Measurements from ENCODE around the gene ATG12.
A peak's percentile ranks its signal among the peaks of the same experiment; 100 is the strongest.
"Not testable (repeated sequence)": the region's sequence is repeated elsewhere in the genome, so short reads cannot be mapped to it uniquely, and the experiment has no call there.

ATG12 gene

GRCh38 chr5:115841382-115842088 lies at the start of gene ATG12, which contains the start of gene AP3S1:
Gene ATG12, minus strand, starts transcription at chr5:115841565. Its CDS starts 13 bp downstream, at chr5:115841552.
Gene AP3S1, plus strand, starts transcription at chr5:115841935. Its CDS starts 103 bp downstream, at chr5:115842038.
- DNase-seq: peak; percentile 75

- DNase-seq: peak; percentile 7
Measured at GRCh38 chr5:115888027-115888426, 46.7 kb upstream of the ATG12 start.

GRCh38 chr5:115885208-115885607 lies 43.8 kb upstream of the ATG12 start:
- not testable (repeated sequence) for DNase-seq

GRCh38 chr5:115884704-115885103 lies 43.3 kb upstream of the ATG12 start:
- DNase-seq: no peak

- not testable (repeated sequence) for DNase-seq
Measured at GRCh38 chr5:115882434-115882833, 41.1 kb upstream of the ATG12 start.

- not testable (repeated sequence) for DNase-seq
Measured at GRCh38 chr5:115877342-115877741, 36.0 kb upstream of the ATG12 start.

GRCh38 chr5:115875447-115875846 lies 34.1 kb upstream of the ATG12 start:
- DNase-seq: no peak

GRCh38 chr5:115873392-115873791 lies 32.0 kb upstream of the ATG12 start:
- DNase-seq: peak; percentile 24

- DNase-seq: no peak
Measured at GRCh38 chr5:115872447-115872846, 31.1 kb upstream of the ATG12 start.

- no peak for DNase-seq
Measured at GRCh38 chr5:115869256-115869795, 28.0 kb upstream of the ATG12 start.

- no peak for DNase-seq
Measured at GRCh38 chr5:115859378-115859777, 18.0 kb upstream of the ATG12 start.

- no peak for DNase-seq
Measured at GRCh38 chr5:115858396-115858795, 17.0 kb upstream of the ATG12 start.

GRCh38 chr5:115857626-115858349 lies 16.4 kb upstream of the ATG12 start:
- DNase-seq: peak; percentile 1

- no peak for DNase-seq
Measured at GRCh38 chr5:115857057-115857479, 15.7 kb upstream of the ATG12 start.

GRCh38 chr5:115855959-115856358 lies 14.6 kb upstream of the ATG12 start:
- no peak for DNase-seq

- DNase-seq: no peak
Measured at GRCh38 chr5:115854139-115854538, 12.8 kb upstream of the ATG12 start.

GRCh38 chr5:115850744-115851416 lies 9.5 kb upstream of the ATG12 start:
- no peak for DNase-seq

GRCh38 chr5:115849258-115849798 lies 8.0 kb upstream of the ATG12 start:
- DNase-seq: no peak

- DNase-seq: no peak
Measured at GRCh38 chr5:115847290-115847689, 5.9 kb upstream of the ATG12 start.

GRCh38 chr5:115844321-115844817 lies 3.0 kb upstream of the ATG12 start:
- DNase-seq: no peak

GRCh38 chr5:115843444-115844130 lies 2.2 kb upstream of the ATG12 start:
- DNase-seq: no peak

GRCh38 chr5:115842952-115843351 lies 1.6 kb upstream of the ATG12 start:
- DNase-seq: no peak

All from NCI-H1105 treated with DMSO at 0.1 percent for 48 hours (cell line).